Neural crest cell (in vitro differentiated cells): ENCODE results near the gene SLC22A16. TPM values are rescaled to one million over a fixed set of nuclear protein-coding genes. Genes with fewer than 3 reads are reported as not detected.

Source experiments
- DNase-seq: peaks from one replicate; pipeline ENCODE4 v3.0.0; 2021; ENCODE audit warnings: low read depth, mixed read lengths, low spot score
- H3K27ac Mint-ChIP-seq: one replicate; pipeline ENCODE4 v1.8.0; 2021; ENCODE audit warnings: mild to moderate bottlenecking, mixed read lengths; ENCODE audit not compliant: unreplicated experiment
- H3K27me3 Mint-ChIP-seq: 2 replicates; pipeline ENCODE4 v1.8.0; 2021; ENCODE audit warnings: low read depth, mild to moderate bottlenecking, mixed read lengths
- H3K36me3 Mint-ChIP-seq: 2 replicates; pipeline ENCODE4 v1.8.0; 2021; ENCODE audit warnings: low read depth, mild to moderate bottlenecking, mixed read lengths
- H3K4me1 Mint-ChIP-seq: 2 replicates; pipeline ENCODE4 v1.8.0; 2021; ENCODE audit warnings: mixed read lengths
- H3K4me3 Mint-ChIP-seq: one replicate; pipeline ENCODE4 v1.8.0; 2021; ENCODE audit warnings: mild to moderate bottlenecking, mixed read lengths
- H3K9me3 Mint-ChIP-seq: 2 replicates; pipeline ENCODE4 v1.8.0; 2021; ENCODE audit warnings: mixed read lengths
- CTCF ChIP-seq: fragments of 200-600 bp; sonication (generic); conservative IDR thresholded peaks from 2 replicates; pipeline ENCODE4 v1.5.0; 2021; ENCODE audit warnings: antibody characterized with exemption, mild to moderate bottlenecking
- long read RNA-seq: library from polyadenylated mRNA; unstranded; transcript quantifications from one replicate; pipeline ENCODE4 v2.0.0, GENCODE V29; 2020
- total RNA-seq: library from RNA; stranded (reverse); gene quantifications from 2 replicates; pipeline ENCODE4 v1.2.1, GENCODE V29; 2021

SLC22A16 gene
- total RNA-seq = not detected in 2 replicates
- long read RNA-seq = 0 reads

- Mint-ChIP-seq H3K9me3 (peaks cover 9% of the 10 kb centered on the region), H3K36me3 (no peaks in the 10 kb centered on the region), H3K27me3 (no peaks in the 10 kb centered on the region), H3K27ac (no peak within 1 kb of the TSS), H3K4me3 (no peak within 1 kb of the TSS), H3K4me1 (no peaks in the 10 kb centered on the region)
- DNase-seq = no peak
- TF ChIP-seq CTCF = no peak
These were observed at the start of gene SLC22A16 for GRCh38 chr6:110476046-110476849. TSS of gene SLC22A16 (minus strand) at chr6:110476613. CDS start at chr6:110476574, 39 bp downstream.

- H3K4me1 Mint-ChIP-seq = peaks cover 6% of the 10 kb centered on the region
These were observed 48.6 kb upstream of the SLC22A16 start for GRCh38 chr6:110525001-110525400.

GRCh38 chr6:110524305-110524704 is 47.9 kb upstream of the SLC22A16 start:
- no peak overlapping the region for H3K4me3 Mint-ChIP-seq
- H3K9me3 Mint-ChIP-seq = no peaks in the 10 kb centered on the region
- peaks cover 9% of the 10 kb centered on the region for H3K27me3 Mint-ChIP-seq
- TF ChIP-seq CTCF = no peak
- H3K36me3 Mint-ChIP-seq = no peaks in the 10 kb centered on the region
- peaks cover 7% of the 10 kb centered on the region for H3K4me1 Mint-ChIP-seq
- no peak for DNase-seq
- no peak overlapping the region for H3K27ac Mint-ChIP-seq

More at GRCh38 chr6:110525001-110525400, 48.6 kb upstream of the SLC22A16 start:
- H3K36me3 Mint-ChIP-seq = no peaks in the 10 kb centered on the region
- no peak for DNase-seq
- no peak overlapping the region for H3K27ac Mint-ChIP-seq
- H3K9me3 Mint-ChIP-seq = no peaks in the 10 kb centered on the region
- no peak overlapping the region for H3K4me3 Mint-ChIP-seq
- H3K27me3 Mint-ChIP-seq = peaks cover 9% of the 10 kb centered on the region
- TF ChIP-seq CTCF = no peak

- Mint-ChIP-seq H3K9me3 (no peaks in the 10 kb centered on the region), H3K4me1 (peaks cover 7% of the 10 kb centered on the region), H3K36me3 (no peaks in the 10 kb centered on the region), H3K27ac (no peak overlapping the region), H3K27me3 (peaks cover 9% of the 10 kb centered on the region), H3K4me3 (no peak overlapping the region)
- no peak for DNase-seq
- TF ChIP-seq CTCF = no peak
These were observed 47.1 kb upstream of the SLC22A16 start for GRCh38 chr6:110523451-110524021.

GRCh38 chr6:110522427-110522826 is 46.0 kb upstream of the SLC22A16 start:
- no peak for TF ChIP-seq CTCF
- no peak overlapping the region for H3K4me3 Mint-ChIP-seq
- no peak overlapping the region for H3K27ac Mint-ChIP-seq
- H3K4me1 Mint-ChIP-seq = peaks cover 7% of the 10 kb centered on the region
- no peaks in the 10 kb centered on the region for H3K9me3 Mint-ChIP-seq
- no peaks in the 10 kb centered on the region for H3K36me3 Mint-ChIP-seq
- peaks cover 9% of the 10 kb centered on the region for H3K27me3 Mint-ChIP-seq
- no peak for DNase-seq
